HCT116 (cell line): ENCODE results near the gene TNFSF11. TPM values are rescaled to one million over a fixed set of nuclear protein-coding genes. Genes with fewer than 3 reads are reported as not detected.

Experiments
- ATAC-seq: fragments of 200-7000 bp; cut with Tn5 transposase; 2 replicates; pipeline ENCODE4 v1.9.1; 2020; ENCODE audit warnings: mild to moderate bottlenecking, moderate library complexity
- BruUV-seq: library from RNA; stranded (reverse); fragments of 400-500 nt; replicated peaks from 2 replicates; lab custom pipeline; 2021; lab: Mats Ljungman, UMichigan
- CTCF ChIA-PET: fragments of 300-600 bp; sonication (Branson Sonifier 250); formaldehyde crosslinking; loops from one replicate; lab custom pipeline; 2021; ENCODE audit warnings: antibody characterized with exemption; lab: Charles Lee
- POLR2A ChIA-PET: fragments of 300-600, 350-600 bp; sonication (Branson Sonifier 250); formaldehyde crosslinking; loops from one replicate; lab custom pipeline; 2021; ENCODE audit warnings: antibody characterized with exemption; lab: Charles Lee
- RAD21 ChIA-PET, 2 experiments: fragments of 300-600 bp; sonication (Branson Sonifier 250); formaldehyde crosslinking; loops; one replicate each; lab custom pipeline; 2023; ENCODE audit warnings: low total read pairs in 2 of 2; ENCODE audit not compliant: uncharacterized antibody in 2 of 2, unreplicated experiment in 2 of 2, low non-redundant PET in 1 of 2; lab: Charles Lee
- DNase-seq: peaks from one replicate; pipeline ENCODE4 v3.0.0-alpha.2; 2010; ENCODE audit warnings: low read depth, low spot score
- H2AFZ ChIP-seq: fragments of 200-600 bp; shearing (Covaris generic), sonication (generic); 2 replicates; pipeline ENCODE4 v1.6.1; 2017; ENCODE audit warnings: low read depth, mixed run types, mixed read lengths, antibody characterized with exemption, low read length; ENCODE audit not compliant: poor library complexity, severe bottlenecking
- H3K27ac ChIP-seq: 2 replicates; pipeline ENCODE4 v1.5.1; 2012; ENCODE audit warnings: low read depth, low read length
- H3K27me3 ChIP-seq: fragments of 200-600 bp; sonication (generic); 2 replicates; pipeline ENCODE4 v1.6.1; 2016; ENCODE audit warnings: mixed run types, low read length, mixed read lengths; ENCODE audit not compliant: insufficient read depth
- H3K36me3 ChIP-seq, 2 experiments: fragments of 200-500 bp in 1 of 2; fragments of 200-600 bp in 1 of 2; sonication (Bioruptor generic) in 1 of 2; sonication (generic) in 1 of 2; 2 replicates each; pipeline versions ENCODE4 v1.5.1 to v1.6.1; 2014 to 2016; ENCODE audit warnings: low read length in 2 of 2, inconsistent platforms in 1 of 2, mixed read lengths in 1 of 2, mixed run types in 1 of 2; ENCODE audit not compliant: insufficient read depth in 2 of 2, control insufficient read depth in 1 of 2
- H3K4me1 ChIP-seq, 2 experiments: fragments of 200-600 bp in 1 of 2; sonication (generic) in 1 of 2; 2 replicates each; pipeline versions ENCODE4 v1.5.1 to v1.6.1; 2012 to 2017; ENCODE audit warnings: low read length in 2 of 2, inconsistent platforms in 1 of 2, mild to moderate bottlenecking in 1 of 2, mixed read lengths in 1 of 2, mixed run types in 1 of 2, moderate library complexity in 1 of 2; ENCODE audit not compliant: insufficient read depth in 2 of 2, control insufficient read depth in 1 of 2
- H3K4me2 ChIP-seq: fragments of 200-600 bp; sonication (generic); 2 replicates; pipeline ENCODE4 v1.6.1; 2017; ENCODE audit warnings: mixed run types, low read length, mixed read lengths
- H3K4me3 ChIP-seq, 2 experiments: fragments of 200-600 bp in 1 of 2; sonication (generic) in 1 of 2; replicated peaks in 1 of 2; 2 replicates each; pipeline ENCODE4 v1.5.1; 2011 to 2016; ENCODE audit warnings: low read length in 2 of 2, control low read depth in 1 of 2, low read depth in 1 of 2, mild to moderate bottlenecking in 1 of 2, mixed read lengths in 1 of 2, mixed run types in 1 of 2
- H3K79me2 ChIP-seq: fragments of 200-600 bp; sonication (generic); 2 replicates; pipeline ENCODE4 v1.6.1; 2017; ENCODE audit warnings: mild to moderate bottlenecking, mixed run types, low read length, moderate library complexity, mixed read lengths; ENCODE audit not compliant: insufficient read depth
- H3K9ac ChIP-seq: fragments of 200-600 bp; sonication (generic); 2 replicates; pipeline ENCODE4 v1.6.1; 2016; ENCODE audit warnings: low read length, mixed read lengths
- H3K9me2 ChIP-seq: fragments of 200-600 bp; sonication (generic), shearing (Covaris generic); 2 replicates; pipeline ENCODE4 v1.6.1; 2017; ENCODE audit warnings: mixed run types, mild to moderate bottlenecking, moderate library complexity; ENCODE audit not compliant: insufficient read depth
- H3K9me3 ChIP-seq, 2 experiments: fragments of 200-500 bp in 1 of 2; fragments of 200-600 bp in 1 of 2; sonication (Bioruptor generic) in 1 of 2; sonication (generic) in 1 of 2; 2 replicates each; pipeline ENCODE4 v1.6.1; 2014 to 2017; ENCODE audit warnings: low read length in 2 of 2, mixed read lengths in 2 of 2, inconsistent platforms in 1 of 2, low read depth in 1 of 2, mild to moderate bottlenecking in 1 of 2, mixed run types in 1 of 2, moderate library complexity in 1 of 2; ENCODE audit not compliant: control insufficient read depth in 1 of 2, insufficient read depth in 1 of 2
- H4K20me1 ChIP-seq: fragments of 200-600 bp; sonication (generic), shearing (Covaris generic); 2 replicates; pipeline ENCODE4 v1.6.1; 2017; ENCODE audit warnings: mixed run types, mild to moderate bottlenecking, moderate library complexity; ENCODE audit not compliant: insufficient read depth
- ATF3 ChIP-seq: IDR thresholded peaks from 2 replicates; pipeline ENCODE4 v1.6.1; 2012
- CBX3 ChIP-seq: IDR thresholded peaks from 2 replicates; pipeline ENCODE4 v1.6.1; 2012; ENCODE audit warnings: low read depth
- CEBPB ChIP-seq: IDR thresholded peaks from 2 replicates; pipeline ENCODE4 v1.6.1; 2012; ENCODE audit warnings: low read depth
- CTCF ChIP-seq, 3 experiments: fragments of 200-600 bp in 1 of 3; sonication (generic) in 1 of 3; IDR thresholded peaks in 2 of 3; conservative IDR thresholded peaks in 1 of 3; 2 replicates each; pipeline ENCODE4 v1.5.1; 2012 to 2017; ENCODE audit warnings: low read depth in 2 of 3, low read length in 2 of 3, antibody characterized with exemption in 1 of 3, borderline replicate concordance in 1 of 3, control low read depth in 1 of 3, mild to moderate bottlenecking in 1 of 3, mixed read lengths in 1 of 3, mixed run types in 1 of 3, moderate library complexity in 1 of 3; ENCODE audit not compliant: insufficient read depth in 1 of 3
- EGR1 ChIP-seq: IDR thresholded peaks from 2 replicates; pipeline ENCODE4 v1.6.1; 2012; ENCODE audit warnings: low read depth
- ELF1 ChIP-seq: IDR thresholded peaks from 2 replicates; pipeline ENCODE4 v1.6.1; 2012; ENCODE audit warnings: low read depth, borderline replicate concordance
- EZH2 ChIP-seq: fragments of 200-600 bp; sonication (generic); IDR thresholded peaks from 2 replicates; pipeline ENCODE4 v1.6.1; 2017; ENCODE audit warnings: antibody characterized with exemption, mixed run types
- EZH2phosphoT487 ChIP-seq: fragments of 200-600 bp; IDR thresholded peaks from 2 replicates; pipeline ENCODE4 v1.6.1; 2018; ENCODE audit warnings: antibody characterized with exemption, borderline replicate concordance
- FOSL1 ChIP-seq: IDR thresholded peaks from 2 replicates; pipeline ENCODE4 v1.6.1; 2012; ENCODE audit warnings: low read depth
- JUND ChIP-seq: IDR thresholded peaks from 2 replicates; pipeline ENCODE4 v1.6.1; 2012
- MAX ChIP-seq: IDR thresholded peaks from 2 replicates; pipeline ENCODE4 v1.6.1; 2012
- POLR2A ChIP-seq: IDR thresholded peaks from 2 replicates; pipeline ENCODE4 v1.7.0; 2011; ENCODE audit warnings: borderline replicate concordance; ENCODE audit not compliant: insufficient read depth, insufficient read length; ENCODE audit errors: extremely low read depth
- POLR2AphosphoS5 ChIP-seq: IDR thresholded peaks from 2 replicates; pipeline ENCODE4 v1.6.1; 2011; ENCODE audit warnings: mild to moderate bottlenecking, low read depth, low read length, moderate library complexity
- REST ChIP-seq: IDR thresholded peaks from 2 replicates; pipeline ENCODE4 v1.6.1; 2012; ENCODE audit warnings: low read depth
- ZBTB33 ChIP-seq: IDR thresholded peaks from 2 replicates; pipeline ENCODE4 v1.6.1; 2011; ENCODE audit warnings: mild to moderate bottlenecking, low read length, moderate library complexity; ENCODE audit not compliant: insufficient replicate concordance; ENCODE audit errors: extremely low read depth
- ZFX ChIP-seq: fragments of 450-650 bp; IDR thresholded peaks from 2 replicates; pipeline ENCODE4 v1.6.1; 2017
- ZNF274 ChIP-seq: fragments of 200-500 bp; sonication (Bioruptor generic); IDR thresholded peaks from 2 replicates; pipeline ENCODE4 v1.6.1; 2014; ENCODE audit warnings: mild to moderate bottlenecking, low read depth, low read length, inconsistent platforms
- intact Hi-C: fragments of 100-400 bp; cut with micrococcal nuclease; formaldehyde crosslinking; loops from 2 replicates; pipeline ENCODE4 v1.10.0; 2022
- total RNA-seq: library from RNA; stranded (reverse); gene quantifications from one replicate; pipeline ENCODE4 v1.2.1, GENCODE V29; 2021; ENCODE audit not compliant: unreplicated experiment

TNFSF11 gene
- total RNA-seq, 1 experiment from 2014 or later: not detected

- H3K9me2 ChIP-seq: no peaks in the 10 kb centered on the region
- no TSS peak for BruUV-seq
- H3K27ac ChIP-seq: no peak overlapping the region
- ChIA-PET CTCF (no interaction called here), POLR2A (no interaction called here), RAD21 (no interaction called here)
- intact Hi-C loops: no loop called here
- H4K20me1 ChIP-seq: no peaks in the 10 kb centered on the region
- no peak overlapping the region for H3K4me3 ChIP-seq
- H3K79me2 ChIP-seq: no peaks in the 10 kb centered on the region
- H3K9ac ChIP-seq: no peak overlapping the region
- H3K9me3 ChIP-seq: no peaks in the 10 kb centered on the region
- H3K4me1 ChIP-seq: no peaks in the 10 kb centered on the region
- TF ChIP-seq REST (no peak), ZFX (no peak), ATF3 (no peak), POLR2A (no peak), ELF1 (no peak), EZH2phosphoT487 (no peak), POLR2AphosphoS5 (no peak), JUND (no peak), FOSL1 (no peak), CEBPB (no peak), CTCF (IDR thresholded peaks at IDR 0.05 in 2 of 3, conservative IDR thresholded peaks at IDR 0.05 in 1 of 3; ENCODE audit: borderline replicate concordance in 1 of 3, insufficient read depth in 1 of 3, low read depth in 2 of 3, low read length in 2 of 3) (no peak), EZH2 (no peak), ZBTB33 (no peak), MAX (no peak), ZNF274 (no peak), EGR1 (no peak), CBX3 (no peak)
- H3K27me3 ChIP-seq: peaks cover 26% of the 10 kb centered on the region
- H3K4me2 ChIP-seq: no peak overlapping the region
- DNase-seq: no peak
- no peaks in the 10 kb centered on the region for H3K36me3 ChIP-seq
- no peak for ATAC-seq
- no peak overlapping the region for H2AFZ ChIP-seq
Measured at GRCh38 chr13:42650506-42650905, 76.6 kb downstream of the TNFSF11 start.
